Gastroesophageal sphincter (tissue), 4 donors: ENCODE data around the gene ADAM22. TPM values are rescaled to one million over a fixed set of nuclear protein-coding genes. Genes with fewer than 3 reads are reported as not detected.

ENCODE experiments used
- ATAC-seq: fragments of 150-250 bp; one replicate; pipeline ENCODE4 v1.9.1; 2016; ENCODE audit warnings: mild to moderate bottlenecking, moderate library complexity
- H3K27ac ChIP-seq, 4 donors: fragments of 200-600 bp; sonication (generic) in 3 of 4; 1 replicate in 3 of 4; 2 replicates in 1 of 4; pipeline ENCODE4 v1.5.1; 2016 to 2019
- H3K27me3 ChIP-seq: fragments of 200-600 bp; sonication (generic); one replicate; pipeline ENCODE4 v1.5.1; 2019
- H3K36me3 ChIP-seq, 2 donors: fragments of 200-600 bp; sonication (generic); one replicate each; pipeline ENCODE4 v1.5.1; 2019; ENCODE audit warnings: control low read depth in 1 of 2
- H3K4me1 ChIP-seq, 3 donors: fragments of 200-600 bp; sonication (generic); 1 replicate in 2 of 3; 2 replicates in 1 of 3; pipeline ENCODE4 v1.5.1; 2016 to 2019; ENCODE audit warnings: control low read depth in 2 of 3
- H3K4me3 ChIP-seq, 2 donors: fragments of 200-600 bp; sonication (generic); one replicate each; pipeline ENCODE4 v1.5.1; 2019; ENCODE audit warnings: mild to moderate bottlenecking in 1 of 2, moderate library complexity in 1 of 2
- H3K9me3 ChIP-seq, 3 donors: fragments of 200-600 bp; sonication (generic); one replicate each; pipeline ENCODE4 v1.5.1; 2017 to 2019; ENCODE audit warnings: control low read depth in 2 of 3
- CTCF ChIP-seq, 4 experiments: fragments of 200-600 bp in 2 of 4; fragments of 450-650 bp in 2 of 4; sonication (generic) in 1 of 4; IDR thresholded peaks; one replicate each; pipeline ENCODE4 v1.5.1; 2017 to 2019; ENCODE audit warnings: antibody characterized with exemption in 4 of 4, mild to moderate bottlenecking in 2 of 4, moderate library complexity in 2 of 4
- EP300 ChIP-seq: sonication (generic); formaldehyde crosslinking; IDR thresholded peaks from one replicate; pipeline ENCODE4 v1.6.1; 2017; ENCODE audit warnings: antibody characterized with exemption, mild to moderate bottlenecking
- POLR2A ChIP-seq, 2 donors: fragments of 450-650 bp; IDR thresholded peaks; one replicate each; pipeline ENCODE4 v1.6.1; 2017; ENCODE audit warnings: antibody characterized with exemption in 2 of 2, mild to moderate bottlenecking in 2 of 2, moderate library complexity in 1 of 2
- POLR2AphosphoS5 ChIP-seq: sonication (generic); formaldehyde crosslinking; IDR thresholded peaks from one replicate; pipeline ENCODE4 v1.6.1; 2017; ENCODE audit warnings: antibody characterized with exemption
- WGBS, 2 donors: methylation state at CpG; one replicate each; pipeline ENCODE4 v1.1.5; 2018; ENCODE audit warnings: low coverage in 1 of 2; 5-methylcytosine and 5-hydroxymethylcytosine counted together
- total RNA-seq, 4 donors: library from RNA; depleted of rRNA; stranded (reverse); fragments of >200 nt; gene quantifications; one replicate each; pipeline ENCODE4 v1.1.0, GENCODE V29; 2016

Gene ADAM22
- total RNA-seq, 4 donors from 2014 or later = 1.1 to 3.6 (median 1.7) TPM

- no peaks in the 10 kb centered on the region for H3K4me1 ChIP-seq
- TF ChIP-seq POLR2A (IDR thresholded peaks at IDR 0.05) (no peak), EP300 (no peak), POLR2AphosphoS5 (no peak), CTCF (IDR thresholded peaks at IDR 0.05) (no peak)
- no peaks in the 10 kb centered on the region for H3K9me3 ChIP-seq
- H3K4me3 ChIP-seq = no peak overlapping the region
- no peak for ATAC-seq
- no peaks in the 10 kb centered on the region for H3K27me3 ChIP-seq
- no peaks in the 10 kb centered on the region for H3K36me3 ChIP-seq
- no peak overlapping the region for H3K27ac ChIP-seq
- WGBS, 2 donors = 78 to 91% methylated on average over 2 of the region's 2 CpGs
Measured at GRCh38 chr7:88044069-88044468, 110.0 kb downstream of the ADAM22 start.

GRCh38 chr7:88046839-88047573 is 113.0 kb downstream of the ADAM22 start:
- WGBS, 2 donors = 60 to 73% methylated on average over 1 of the region's 1 CpG
- Histone ChIP-seq H3K36me3 (no peaks in the 10 kb centered on the region), H3K9me3 (no peaks in the 10 kb centered on the region), H3K4me1 (no peaks in the 10 kb centered on the region), H3K4me3 (no peak overlapping the region), H3K27ac (no peak overlapping the region), H3K27me3 (no peaks in the 10 kb centered on the region)
- TF ChIP-seq POLR2AphosphoS5 (no peak), CTCF (IDR thresholded peaks at IDR 0.05) (no peak), EP300 (no peak), POLR2A (IDR thresholded peaks at IDR 0.05) (no peak)
- no peak for ATAC-seq

GRCh38 chr7:88057655-88058054 is 123.6 kb downstream of the ADAM22 start:
- H3K4me1 ChIP-seq = no peaks in the 10 kb centered on the region
- no peak for TF ChIP-seq POLR2AphosphoS5
- no peak for TF ChIP-seq EP300
- no peak for TF ChIP-seq CTCF (IDR thresholded peaks at IDR 0.05)
- TF ChIP-seq POLR2A (IDR thresholded peaks at IDR 0.05) = no peak
- ATAC-seq = no peak
- H3K9me3 ChIP-seq = no peaks in the 10 kb centered on the region
- H3K27ac ChIP-seq = no peak overlapping the region
- no peaks in the 10 kb centered on the region for H3K36me3 ChIP-seq
- WGBS, 2 donors = 33 to 44% methylated on average over 1 of the region's 1 CpG
- no peak overlapping the region for H3K4me3 ChIP-seq
- H3K27me3 ChIP-seq = no peaks in the 10 kb centered on the region

GRCh38 chr7:88062238-88062637 is 128.2 kb downstream of the ADAM22 start:
- TF ChIP-seq EP300 (no peak), POLR2A (IDR thresholded peaks at IDR 0.05) (no peak), CTCF (IDR thresholded peaks at IDR 0.05) (no peak), POLR2AphosphoS5 (no peak)
- no peak overlapping the region for H3K27ac ChIP-seq
- no peak overlapping the region for H3K4me3 ChIP-seq
- no peaks in the 10 kb centered on the region for H3K36me3 ChIP-seq
- H3K4me1 ChIP-seq = no peaks in the 10 kb centered on the region
- no peaks in the 10 kb centered on the region for H3K27me3 ChIP-seq
- ATAC-seq = no peak
- H3K9me3 ChIP-seq = no peaks in the 10 kb centered on the region

DNA sequence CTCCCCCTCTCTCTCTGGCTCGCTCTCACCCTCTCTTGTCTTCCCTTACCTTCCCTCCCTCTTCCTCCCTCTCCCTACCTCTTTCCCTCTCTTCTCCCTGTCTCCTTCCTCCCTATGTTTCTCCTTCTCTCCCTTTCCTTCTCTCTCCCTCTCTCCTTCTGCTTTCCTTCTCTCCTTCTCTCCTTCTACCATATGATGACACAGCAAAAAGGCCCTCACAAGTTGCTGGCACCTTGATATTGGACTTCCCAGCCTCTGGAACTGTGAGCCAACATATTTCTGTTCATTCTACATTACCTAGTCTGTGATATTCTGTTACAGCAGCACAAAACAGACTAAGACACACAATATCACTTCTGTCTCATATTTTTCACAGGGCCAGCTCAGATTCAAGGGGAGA is 135.0 kb downstream of the ADAM22 start:
- 100% methylated on average over 1 of the region's 1 CpG; no CpG with 5 or more reads in 1 of the 2 donors for WGBS, 2 donors
- Histone ChIP-seq H3K36me3 (no peaks in the 10 kb centered on the region), H3K27ac (no peak overlapping the region)

More for the DNA sequence above, 135.0 kb downstream of the ADAM22 start:
- ATAC-seq = no peak
- H3K4me1 ChIP-seq = no peaks in the 10 kb centered on the region
- H3K4me3 ChIP-seq = no peak overlapping the region
- TF ChIP-seq POLR2A (IDR thresholded peaks at IDR 0.05) = no peak
- no peak for TF ChIP-seq EP300
- TF ChIP-seq POLR2AphosphoS5 = no peak
- no peak for TF ChIP-seq CTCF (IDR thresholded peaks at IDR 0.05)
- no peaks in the 10 kb centered on the region for H3K27me3 ChIP-seq
- peaks cover 0 to 12% (median 0%) of the 10 kb centered on the region in 3 donors for H3K9me3 ChIP-seq
